Gastrocnemius medialis (tissue), 4 donors: ENCODE measurements around the gene SMAD4.

Experiments used
- CTCF ChIP-seq, 5 experiments: fragments of 450-650 bp in 3 of 5; fragments of 200-600 bp in 2 of 5; sonication (generic) in 2 of 5; IDR thresholded peaks in 4 of 5; conservative IDR thresholded peaks in 1 of 5; 1 replicate in 4 of 5; 2 replicates in 1 of 5; pipeline ENCODE4 v1.5.1; 2016 to 2019; ENCODE audit warnings: antibody characterized with exemption in 5 of 5, mild to moderate bottlenecking in 3 of 5, moderate library complexity in 3 of 5
- POLR2A ChIP-seq, 2 donors: fragments of 450-650 bp; IDR thresholded peaks; one replicate each; pipeline ENCODE4 v1.6.1; 2017; ENCODE audit warnings: antibody characterized with exemption in 2 of 2, mild to moderate bottlenecking in 2 of 2, moderate library complexity in 2 of 2

DNA sequence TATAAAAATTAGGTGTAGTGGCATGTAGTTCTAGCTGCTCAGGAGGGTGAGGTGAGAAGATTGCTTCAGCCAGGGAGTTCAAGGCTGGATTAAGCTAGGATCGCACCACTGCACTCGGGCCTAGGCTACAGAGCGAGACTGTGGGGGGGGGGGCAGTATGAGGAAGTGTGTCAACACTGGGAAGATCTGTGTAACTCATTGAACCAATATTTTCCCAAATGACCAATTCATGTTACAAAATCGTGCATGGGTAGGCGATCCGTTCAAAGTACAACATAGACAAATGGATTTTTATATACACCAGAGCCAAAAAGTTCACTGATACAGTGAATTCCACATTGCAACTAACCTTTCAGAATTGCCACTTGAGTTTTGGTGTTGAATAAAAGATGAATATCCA is 8.1 kb downstream of the SMAD4 start:
- TF ChIP-seq POLR2A (IDR thresholded peaks at IDR 0.05) = no peak
- no peak for TF ChIP-seq CTCF (IDR thresholded peaks at IDR 0.05 in 4 of 5, conservative IDR thresholded peaks at IDR 0.05 in 1 of 5)
